ENCODE results near the gene TMEM154. TPM values are rescaled to one million over a fixed set of nuclear protein-coding genes. Genes with fewer than 3 reads are reported as not detected.

The TMEM154 gene
- total RNA-seq, 1 experiment from 2014 or later: 34.5 TPM

- no peak overlapping the region for H3K4me3 ChIP-seq
- H3K9me3 ChIP-seq (ENCODE audit: insufficient read depth, low read depth): no peaks in the 10 kb centered on the region
- peaks cover 16% of the 10 kb centered on the region for H3K4me1 ChIP-seq (replicated peaks; ENCODE audit: insufficient read depth)
- TF ChIP-seq EZH2 (IDR thresholded peaks at IDR 0.05; ENCODE audit: low read depth): no peak
- TF ChIP-seq, protein P1, sequence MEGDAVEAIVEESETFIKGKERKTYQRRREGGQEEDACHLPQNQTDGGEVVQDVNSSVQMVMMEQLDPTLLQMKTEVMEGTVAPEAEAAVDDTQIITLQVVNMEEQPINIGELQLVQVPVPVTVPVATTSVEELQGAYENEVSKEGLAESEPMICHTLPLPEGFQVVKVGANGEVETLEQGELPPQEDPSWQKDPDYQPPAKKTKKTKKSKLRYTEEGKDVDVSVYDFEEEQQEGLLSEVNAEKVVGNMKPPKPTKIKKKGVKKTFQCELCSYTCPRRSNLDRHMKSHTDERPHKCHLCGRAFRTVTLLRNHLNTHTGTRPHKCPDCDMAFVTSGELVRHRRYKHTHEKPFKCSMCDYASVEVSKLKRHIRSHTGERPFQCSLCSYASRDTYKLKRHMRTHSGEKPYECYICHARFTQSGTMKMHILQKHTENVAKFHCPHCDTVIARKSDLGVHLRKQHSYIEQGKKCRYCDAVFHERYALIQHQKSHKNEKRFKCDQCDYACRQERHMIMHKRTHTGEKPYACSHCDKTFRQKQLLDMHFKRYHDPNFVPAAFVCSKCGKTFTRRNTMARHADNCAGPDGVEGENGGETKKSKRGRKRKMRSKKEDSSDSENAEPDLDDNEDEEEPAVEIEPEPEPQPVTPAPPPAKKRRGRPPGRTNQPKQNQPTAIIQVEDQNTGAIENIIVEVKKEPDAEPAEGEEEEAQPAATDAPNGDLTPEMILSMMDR (conservative IDR thresholded peaks at IDR 0.05): no peak
- no peak overlapping the region for H3K27ac ChIP-seq
- no TSS peak for BruUV-seq (replicated peaks)
- no peaks in the 10 kb centered on the region for H3K9me2 ChIP-seq (ENCODE audit: insufficient read depth)
- H3K36me3 ChIP-seq (ENCODE audit: low read depth): no peaks in the 10 kb centered on the region
- H4K20me1 ChIP-seq (ENCODE audit: insufficient read depth): no peaks in the 10 kb centered on the region
- intact Hi-C loops (cut with micrococcal nuclease; ENCODE audit: unreplicated experiment): no loop called here
- ChIA-PET CTCF (no interaction called here), POLR2A (ENCODE audit: unreplicated experiment) (no interaction called here)
- no peak for DNase-seq
- no peak overlapping the region for H2AFZ ChIP-seq
- H3K27me3 ChIP-seq (ENCODE audit: insufficient read depth, low read depth): no peaks in the 10 kb centered on the region
- H3K79me2 ChIP-seq (ENCODE audit: low read depth): no peaks in the 10 kb centered on the region
- H3K4me2 ChIP-seq: no peak overlapping the region
- peaks cover 10% of the 10 kb centered on the region; the same call in 1 of the 2 replicates for H3F3A ChIP-seq (ENCODE audit: insufficient read depth, low read depth)
Observed at GRCh38 chr4:152713951-152714705, 34.3 kb upstream of the TMEM154 start.

DNA sequence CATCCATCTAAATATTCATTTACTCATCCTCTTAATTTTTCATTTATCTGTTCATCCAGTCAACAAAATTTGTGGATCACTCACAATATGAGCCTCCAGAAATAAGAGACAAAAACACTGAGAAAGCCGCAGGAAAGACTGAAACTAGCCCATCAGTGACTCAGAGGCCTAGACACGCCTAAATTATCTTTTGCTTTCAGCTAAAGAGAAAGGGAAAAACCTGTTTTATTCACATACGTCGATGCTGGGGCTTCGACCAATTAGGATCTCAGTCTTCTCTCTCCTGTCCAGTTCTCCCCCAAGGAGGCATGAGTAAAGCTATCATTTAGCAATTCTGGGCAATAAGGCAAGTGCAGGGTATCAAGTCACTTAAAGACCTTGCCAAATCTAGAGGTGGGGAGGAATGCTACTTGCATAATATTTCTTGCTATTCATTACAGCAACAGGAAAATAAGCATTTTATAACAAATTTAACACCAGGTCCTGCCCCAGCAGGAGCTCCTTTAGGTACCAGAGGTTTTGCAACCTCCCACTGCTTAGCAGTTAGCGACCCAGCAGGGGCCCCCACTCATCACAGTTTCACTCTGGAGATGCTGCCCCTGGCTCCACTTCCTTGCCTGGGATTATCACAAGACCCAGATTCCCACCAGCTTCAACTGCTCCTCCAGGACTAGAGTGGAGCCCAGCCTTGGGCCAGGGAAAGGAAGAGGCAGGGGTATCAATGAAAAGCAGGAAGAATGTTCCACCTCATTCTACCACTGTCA lies 30.1 kb upstream of the TMEM154 start:
- POLR2A ChIA-PET (ENCODE audit: unreplicated experiment): no interaction called here
- CTCF ChIA-PET: no interaction called here
- Histone ChIP-seq H4K20me1 (ENCODE audit: insufficient read depth) (no peaks in the 10 kb centered on the region), H3K79me2 (ENCODE audit: low read depth) (no peaks in the 10 kb centered on the region), H3K4me1 (replicated peaks; ENCODE audit: insufficient read depth) (peaks cover 33% of the 10 kb centered on the region), H3F3A (ENCODE audit: insufficient read depth, low read depth) (peaks cover 18% of the 10 kb centered on the region), H2AFZ (no peak overlapping the region), H3K36me3 (ENCODE audit: low read depth) (no peaks in the 10 kb centered on the region), H3K27ac (peak overlapping the region; percentile 95), H3K9me2 (ENCODE audit: insufficient read depth) (no peaks in the 10 kb centered on the region), H3K27me3 (ENCODE audit: insufficient read depth, low read depth) (no peaks in the 10 kb centered on the region), H3K9me3 (ENCODE audit: insufficient read depth, low read depth) (no peaks in the 10 kb centered on the region), H3K4me2 (peak overlapping the region; percentile 59), H3K4me3 (no peak overlapping the region)
- DNase-seq: peak; percentile 49 to 97
- TSS peak; percentile 81 for BruUV-seq (replicated peaks)
- intact Hi-C loops (cut with micrococcal nuclease; ENCODE audit: unreplicated experiment): loop anchor here (2.0 kb wide), 1 partner anchor 29 kb away; no protein-coding TSS in a partner anchor
- TF ChIP-seq EZH2 (IDR thresholded peaks at IDR 0.05; ENCODE audit: low read depth): no peak
- TF ChIP-seq, protein P1 (conservative IDR thresholded peaks at IDR 0.05): no peak

DNA sequence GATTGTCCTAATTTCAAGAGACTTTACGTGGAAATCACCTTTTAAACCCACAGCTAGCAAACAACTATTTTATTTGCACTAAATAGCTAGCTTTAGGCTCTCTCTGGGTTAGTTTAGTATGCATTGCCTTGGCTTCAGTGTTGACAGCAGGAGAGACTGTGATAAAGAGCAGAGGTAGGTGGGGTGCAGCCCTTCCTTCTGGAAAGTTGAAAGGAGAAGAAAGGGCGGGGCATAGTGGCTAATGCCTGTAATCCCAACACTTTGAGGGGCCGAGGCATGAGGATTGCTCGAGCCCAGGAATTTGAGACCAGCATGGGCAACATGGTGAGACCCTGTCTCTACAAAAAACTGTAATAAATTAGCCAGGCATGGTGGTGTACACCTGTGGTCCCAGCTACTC lies 29.0 kb upstream of the TMEM154 start:
- H3K27ac ChIP-seq: peak overlapping the region; percentile 95

More for the DNA sequence above, 29.0 kb upstream of the TMEM154 start:
- intact Hi-C loops (cut with micrococcal nuclease; ENCODE audit: unreplicated experiment): loop anchor here (2.0 kb wide), 1 partner anchor 28 kb away; no protein-coding TSS in a partner anchor
- peak overlapping the region; percentile 59 for H3K4me2 ChIP-seq
- H3K9me3 ChIP-seq (ENCODE audit: insufficient read depth, low read depth): no peaks in the 10 kb centered on the region
- no peaks in the 10 kb centered on the region for H3K79me2 ChIP-seq (ENCODE audit: low read depth)
- H2AFZ ChIP-seq: 0 out of 2 replicates have a peak overlapping the region, but pooled peaks have one; percentile 19
- BruUV-seq (replicated peaks): no TSS peak
- H3K9me2 ChIP-seq (ENCODE audit: insufficient read depth): no peaks in the 10 kb centered on the region
- no peak overlapping the region for H3K4me3 ChIP-seq
- POLR2A ChIA-PET (ENCODE audit: unreplicated experiment): interaction anchor here (0.7 kb wide), 1 partner anchor 29 kb away, joined by 3 read pairs; no protein-coding TSS in a partner anchor
- H3K4me1 ChIP-seq (replicated peaks; ENCODE audit: insufficient read depth): peaks cover 33% of the 10 kb centered on the region
- CTCF ChIA-PET: interaction anchor here (0.9 kb wide), 1 partner anchor 210 kb away, joined by 3 read pairs; no protein-coding TSS in a partner anchor
- no peak for DNase-seq
- H3K36me3 ChIP-seq (ENCODE audit: low read depth): no peaks in the 10 kb centered on the region
- TF ChIP-seq, protein P1 (conservative IDR thresholded peaks at IDR 0.05): no peak
- TF ChIP-seq EZH2 (IDR thresholded peaks at IDR 0.05; ENCODE audit: low read depth): no peak
- no peaks in the 10 kb centered on the region for H3K27me3 ChIP-seq (ENCODE audit: insufficient read depth, low read depth)
- H4K20me1 ChIP-seq (ENCODE audit: insufficient read depth): no peaks in the 10 kb centered on the region
- peaks cover 18% of the 10 kb centered on the region for H3F3A ChIP-seq (ENCODE audit: insufficient read depth, low read depth)
